Adipocyte (in vitro differentiated cells): Measurements from ENCODE around the gene PRLHR.

Source experiments
- DNase-seq: peaks from one replicate; pipeline ENCODE4 v3.0.0-alpha.2; 2015; ENCODE audit warnings: low read depth
- H3K27me3 ChIP-seq: replicated peaks from 2 replicates; pipeline ENCODE4 v1.7.0; 2013; ENCODE audit warnings: mild to moderate bottlenecking, low read length, moderate library complexity; ENCODE audit not compliant: control insufficient read depth, insufficient read depth
- H3K36me3 ChIP-seq: 2 replicates; pipeline ENCODE4 v1.7.0; 2013; ENCODE audit warnings: low read length, mild to moderate bottlenecking, moderate library complexity; ENCODE audit not compliant: control insufficient read depth, insufficient read depth, severe bottlenecking
- H3K4me1 ChIP-seq: 2 replicates; pipeline ENCODE4 v1.7.0; 2013; ENCODE audit warnings: mild to moderate bottlenecking, low read length, moderate library complexity; ENCODE audit not compliant: control insufficient read depth, insufficient read depth
- H3K4me3 ChIP-seq: 2 replicates; pipeline ENCODE4 v1.7.0; 2013; ENCODE audit warnings: mild to moderate bottlenecking, low read length, moderate library complexity
- H3K9ac ChIP-seq: 2 replicates; pipeline ENCODE4 v1.7.0; 2013; ENCODE audit warnings: mild to moderate bottlenecking, low read length, moderate library complexity
- H3K9me3 ChIP-seq: 2 replicates; pipeline ENCODE4 v1.7.0; 2013; ENCODE audit warnings: mild to moderate bottlenecking, low read length, moderate library complexity; ENCODE audit not compliant: control insufficient read depth

PRLHR gene

DNA sequence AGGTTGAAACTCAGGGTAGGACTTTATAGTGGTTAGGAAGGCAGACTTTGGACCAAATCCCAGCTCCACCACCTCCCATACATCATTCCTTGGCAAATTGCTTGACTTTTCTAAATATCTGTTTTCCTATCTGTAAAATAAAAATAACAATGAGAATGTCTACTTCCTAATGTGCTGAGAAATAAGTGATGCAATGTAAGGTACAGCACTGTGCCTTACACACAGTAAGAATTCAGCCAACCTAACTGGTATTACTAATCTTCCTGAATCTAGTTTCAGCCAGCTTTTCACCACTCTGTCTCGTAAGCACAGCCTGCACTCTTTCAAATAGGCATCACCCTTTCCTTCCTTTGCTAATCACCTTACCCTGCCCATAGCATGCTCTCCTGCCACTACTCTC is 9.7 kb downstream of the PRLHR start:
- H3K9ac ChIP-seq, result no peak overlapping the region
- H3K27me3 ChIP-seq, result peaks cover 20% of the 10 kb centered on the region
- no peaks in the 10 kb centered on the region for H3K36me3 ChIP-seq
- peaks cover 21% of the 10 kb centered on the region for H3K4me1 ChIP-seq
- no peak overlapping the region for H3K4me3 ChIP-seq
- H3K9me3 ChIP-seq, result no peaks in the 10 kb centered on the region
- DNase-seq, result no peak

DNA sequence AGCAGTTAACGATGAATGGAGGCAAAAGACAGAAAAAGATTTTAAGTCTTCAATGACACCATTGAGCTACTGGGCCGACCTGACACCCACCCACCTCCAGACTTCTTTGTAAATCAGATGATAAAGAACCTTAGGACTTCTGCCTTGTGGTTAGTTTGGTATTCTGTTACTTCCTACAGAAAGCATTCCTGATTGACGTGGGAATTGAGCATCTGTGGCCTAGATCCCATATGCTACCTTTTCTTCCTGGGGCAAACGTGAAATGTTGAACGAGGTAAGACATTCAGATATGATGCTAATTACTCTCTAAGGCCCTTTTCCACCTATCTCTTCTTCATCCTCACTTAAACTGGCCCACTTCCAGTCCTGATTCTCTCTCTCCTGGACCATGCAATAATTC is 10.2 kb downstream of the PRLHR start:
- no peaks in the 10 kb centered on the region for H3K36me3 ChIP-seq
- no peak overlapping the region for H3K9ac ChIP-seq
- H3K27me3 ChIP-seq, result peaks cover 26% of the 10 kb centered on the region

DNA sequence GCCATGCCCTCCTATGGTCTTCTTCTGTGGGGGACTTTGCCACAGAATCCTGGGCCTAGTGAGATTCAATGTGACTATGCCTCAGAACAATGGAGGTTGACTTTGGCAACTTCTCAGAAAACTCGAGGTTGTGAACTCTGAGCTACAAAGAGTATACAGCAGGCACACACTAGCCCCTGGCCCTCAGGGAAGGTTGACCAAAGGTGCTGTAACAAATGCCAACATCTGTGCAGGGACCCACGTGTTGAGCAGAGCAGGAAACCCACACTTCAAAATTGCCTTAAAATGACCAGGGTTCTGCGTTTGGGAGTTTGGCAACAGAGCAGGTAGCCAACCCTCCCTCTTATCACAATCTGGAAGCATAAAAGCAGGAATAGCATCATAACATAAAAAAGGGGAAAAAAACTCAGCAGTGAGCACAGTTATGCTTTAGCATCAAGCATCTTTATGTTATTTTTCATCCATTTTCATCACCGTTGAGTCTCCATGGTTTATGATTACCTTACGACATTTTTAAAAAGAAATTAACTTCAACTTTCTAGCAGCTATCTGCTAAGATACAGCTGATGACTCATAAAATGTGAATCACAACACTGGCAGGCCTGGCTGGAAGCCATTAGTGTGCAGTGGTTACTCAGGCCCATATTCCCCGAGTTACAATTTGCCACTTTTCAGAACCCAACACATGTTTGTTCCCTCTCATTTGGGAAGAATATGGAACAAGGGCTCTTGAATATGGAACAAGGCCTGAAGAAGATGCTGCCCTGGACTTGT is 11.1 kb downstream of the PRLHR start:
- Histone ChIP-seq H3K27me3 (peaks cover 26% of the 10 kb centered on the region), H3K4me3 (no peak overlapping the region), H3K4me1 (peaks cover 21% of the 10 kb centered on the region), H3K9me3 (no peaks in the 10 kb centered on the region), H3K36me3 (no peaks in the 10 kb centered on the region), H3K9ac (no peak overlapping the region)
- peak; percentile 72 for DNase-seq

More for the DNA sequence above, 10.2 kb downstream of the PRLHR start:
- Histone ChIP-seq H3K4me1 (peaks cover 21% of the 10 kb centered on the region), H3K9me3 (no peaks in the 10 kb centered on the region), H3K4me3 (no peak overlapping the region)
- DNase-seq, result no peak

GRCh38 chr10:118583611-118584010 is 11.8 kb downstream of the PRLHR start:
- Histone ChIP-seq H3K4me3 (no peak overlapping the region), H3K36me3 (no peaks in the 10 kb centered on the region), H3K4me1 (peaks cover 21% of the 10 kb centered on the region), H3K9ac (no peak overlapping the region), H3K9me3 (no peaks in the 10 kb centered on the region), H3K27me3 (peaks cover 19% of the 10 kb centered on the region)
- DNase-seq, result no peak

DNA sequence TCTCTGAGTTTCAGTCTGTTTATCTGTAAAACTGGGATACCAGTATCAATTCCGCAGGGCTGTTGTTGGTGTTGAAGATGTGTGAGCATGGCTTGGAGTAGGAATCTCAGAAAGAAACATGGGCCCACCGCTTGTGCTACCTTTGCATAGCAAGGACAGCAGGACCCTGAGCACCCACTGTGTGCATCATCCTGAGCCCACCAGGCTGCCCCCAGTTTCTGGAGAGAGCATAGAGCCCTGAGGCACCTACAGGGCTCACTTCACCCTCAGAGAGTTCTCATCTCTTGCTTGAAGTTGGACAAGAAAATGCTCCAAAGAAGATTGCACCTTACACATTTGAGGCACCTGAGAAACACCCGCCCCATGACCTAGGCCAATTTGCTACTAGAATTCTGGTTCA is 12.9 kb downstream of the PRLHR start:
- Histone ChIP-seq H3K4me1 (peaks cover 21% of the 10 kb centered on the region), H3K36me3 (no peaks in the 10 kb centered on the region), H3K9me3 (no peaks in the 10 kb centered on the region), H3K9ac (no peak overlapping the region), H3K27me3 (peaks cover 19% of the 10 kb centered on the region), H3K4me3 (no peak overlapping the region)
- DNase-seq, result no peak

GRCh38 chr10:118581340-118581739 is 14.1 kb downstream of the PRLHR start:
- DNase-seq, result no peak

DNA sequence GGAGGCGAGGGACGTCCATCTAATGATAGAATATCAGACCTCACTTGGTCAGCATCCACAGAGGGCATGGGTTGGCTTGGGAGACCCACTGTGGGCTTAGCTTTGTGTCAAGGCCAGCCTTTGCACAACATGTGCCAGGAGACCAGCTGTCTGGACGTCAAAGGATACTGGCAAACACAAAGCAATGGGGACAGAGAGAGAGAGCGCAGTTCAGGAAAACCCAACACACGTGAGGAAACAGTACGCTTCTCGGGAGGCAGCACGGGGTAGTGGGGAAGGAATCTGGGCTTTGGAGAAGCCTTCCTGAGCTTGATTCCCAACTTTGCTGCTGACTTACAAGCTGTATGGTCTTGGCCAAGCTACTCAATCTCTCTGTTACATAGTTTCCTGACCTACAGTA is 14.7 kb downstream of the PRLHR start:
- Histone ChIP-seq H3K27me3 (peaks cover 19% of the 10 kb centered on the region), H3K4me1 (peaks cover 20% of the 10 kb centered on the region), H3K4me3 (no peak overlapping the region), H3K9ac (no peak overlapping the region), H3K9me3 (no peaks in the 10 kb centered on the region), H3K36me3 (no peaks in the 10 kb centered on the region)
- no peak for DNase-seq

More at GRCh38 chr10:118581340-118581739, 14.1 kb downstream of the PRLHR start:
- no peaks in the 10 kb centered on the region for H3K36me3 ChIP-seq
- no peak overlapping the region for H3K9ac ChIP-seq
- H3K9me3 ChIP-seq, result no peaks in the 10 kb centered on the region
- H3K4me3 ChIP-seq, result no peak overlapping the region
- peaks cover 19% of the 10 kb centered on the region for H3K27me3 ChIP-seq
- peaks cover 21% of the 10 kb centered on the region for H3K4me1 ChIP-seq

DNA sequence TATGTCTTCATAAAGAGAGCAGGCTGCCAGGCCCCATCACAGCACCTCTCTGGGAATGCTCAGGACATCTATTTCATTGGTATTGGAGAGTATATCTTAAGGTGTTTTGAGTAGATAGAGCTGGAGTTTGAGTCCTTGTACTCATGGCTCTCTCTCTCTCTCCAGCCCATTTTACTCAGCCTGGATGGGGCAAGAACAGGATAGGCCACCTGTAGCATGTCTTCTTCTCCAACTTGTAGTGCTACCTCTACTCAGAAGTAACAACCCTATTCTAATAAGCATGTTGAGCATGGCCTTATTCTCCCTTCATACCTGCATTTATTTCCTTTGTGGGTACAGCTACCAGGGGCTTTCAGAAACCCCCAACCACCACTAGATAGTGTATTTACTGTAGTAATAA is 21.9 kb downstream of the PRLHR start:
- Histone ChIP-seq H3K4me3 (no peak overlapping the region), H3K27me3 (peaks cover 5% of the 10 kb centered on the region), H3K9me3 (no peaks in the 10 kb centered on the region), H3K36me3 (no peaks in the 10 kb centered on the region), H3K9ac (no peak overlapping the region), H3K4me1 (peaks cover 37% of the 10 kb centered on the region)
- no peak for DNase-seq

GRCh38 chr10:118572256-118573041 is 23.0 kb downstream of the PRLHR start:
- DNase-seq, result no peak
- H3K9me3 ChIP-seq, result no peaks in the 10 kb centered on the region

DNA sequence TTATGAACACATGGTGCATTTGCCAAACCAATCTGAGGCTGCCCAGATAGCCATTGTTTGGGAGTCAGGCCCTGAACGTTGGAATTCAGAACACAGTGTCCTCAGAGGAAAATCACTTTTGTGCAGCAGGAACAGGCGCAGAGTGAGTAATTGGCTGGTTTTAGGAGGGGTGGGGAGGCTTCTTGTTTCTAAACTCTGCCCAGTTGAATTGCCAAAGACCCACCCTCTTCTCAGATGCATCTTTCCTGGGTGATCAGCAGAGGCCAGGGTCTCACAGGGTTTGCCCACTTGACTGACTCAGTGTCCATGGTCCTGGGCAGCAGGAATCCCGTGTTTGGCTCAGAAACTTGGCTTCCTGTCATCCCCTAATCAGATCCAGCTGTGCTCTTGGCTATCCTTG is 24.3 kb downstream of the PRLHR start:
- no peaks in the 10 kb centered on the region for H3K27me3 ChIP-seq
- H3K4me3 ChIP-seq, result peak overlapping the region; percentile 49
- H3K36me3 ChIP-seq, result no peaks in the 10 kb centered on the region
- H3K4me1 ChIP-seq, result peaks cover 43% of the 10 kb centered on the region
- peak; percentile 73 for DNase-seq
- no peaks in the 10 kb centered on the region for H3K9me3 ChIP-seq
- peak overlapping the region; percentile 55 for H3K9ac ChIP-seq

More at GRCh38 chr10:118572256-118573041, 23.0 kb downstream of the PRLHR start:
- Histone ChIP-seq H3K4me1 (peaks cover 43% of the 10 kb centered on the region), H3K27me3 (no peaks in the 10 kb centered on the region), H3K4me3 (no peak overlapping the region), H3K36me3 (no peaks in the 10 kb centered on the region), H3K9ac (peak overlapping the region; percentile 55)

DNA sequence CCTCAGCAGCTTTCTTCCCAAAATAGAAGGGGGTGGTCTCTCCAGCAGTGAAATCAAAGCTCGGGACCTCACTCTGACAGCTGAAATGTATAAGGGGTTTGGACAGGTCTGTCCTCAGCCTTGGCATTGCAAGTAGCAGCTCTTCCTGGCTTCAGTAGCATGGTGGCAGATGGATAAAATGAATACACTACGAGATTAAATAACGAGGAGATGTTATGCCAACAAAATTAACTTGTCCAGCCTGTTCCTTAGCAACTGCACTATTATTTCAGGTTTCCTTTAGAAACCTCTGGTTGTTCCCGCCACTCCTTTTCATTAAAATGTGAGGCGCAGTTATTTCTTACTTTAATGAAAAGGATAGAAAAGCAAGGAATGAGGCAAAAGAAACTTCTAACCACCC is 24.9 kb downstream of the PRLHR start:
- Histone ChIP-seq H3K36me3 (no peaks in the 10 kb centered on the region), H3K27me3 (no peaks in the 10 kb centered on the region), H3K9me3 (no peaks in the 10 kb centered on the region), H3K4me1 (peaks cover 43% of the 10 kb centered on the region), H3K9ac (peak overlapping the region; percentile 55), H3K4me3 (peak overlapping the region; percentile 49)
- no peak for DNase-seq
